HT1080 (cell line): Measurements from ENCODE around the gene CDK7. TPM values are rescaled to one million over a fixed set of nuclear protein-coding genes. Genes with fewer than 3 reads are reported as not detected.

ENCODE experiments used
- DNase-seq: peaks from one replicate; pipeline ENCODE4 v3.0.0-alpha.2; 2015; ENCODE audit warnings: low read depth
- total RNA-seq: library from RNA; depleted of rRNA; stranded (reverse); fragments of >200 nt; shearing (Covaris generic); gene quantifications from 2 replicates; pipeline ENCODE4 v1.2.3, GENCODE V29; 2014; rRNA removed

Gene CDK7
- total RNA-seq, 1 experiment from 2014 or later: 83.2 TPM

- DNase-seq: no peak
Measured at GRCh38 chr5:69292306-69292705, 57.6 kb downstream of the CDK7 start.

DNA sequence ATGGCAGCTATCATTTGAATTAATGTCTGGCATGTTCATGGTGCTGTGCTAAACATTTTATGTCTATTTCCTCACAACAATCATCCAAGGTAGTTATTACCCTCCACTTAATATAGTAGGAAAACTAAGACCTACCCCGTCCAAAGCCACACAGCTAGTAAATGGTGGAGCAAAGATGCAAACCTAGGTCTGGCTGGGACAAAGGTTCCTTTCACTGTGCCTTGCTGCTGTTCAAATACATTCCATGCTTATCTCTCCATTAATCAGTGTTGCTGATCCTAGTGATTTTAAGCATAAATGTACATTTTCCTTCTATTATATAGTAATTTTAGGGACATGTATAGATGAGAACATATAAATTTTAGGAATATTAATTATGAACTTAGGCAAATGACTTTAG is 59.2 kb downstream of the CDK7 start:
- DNase-seq: no peak

DNA sequence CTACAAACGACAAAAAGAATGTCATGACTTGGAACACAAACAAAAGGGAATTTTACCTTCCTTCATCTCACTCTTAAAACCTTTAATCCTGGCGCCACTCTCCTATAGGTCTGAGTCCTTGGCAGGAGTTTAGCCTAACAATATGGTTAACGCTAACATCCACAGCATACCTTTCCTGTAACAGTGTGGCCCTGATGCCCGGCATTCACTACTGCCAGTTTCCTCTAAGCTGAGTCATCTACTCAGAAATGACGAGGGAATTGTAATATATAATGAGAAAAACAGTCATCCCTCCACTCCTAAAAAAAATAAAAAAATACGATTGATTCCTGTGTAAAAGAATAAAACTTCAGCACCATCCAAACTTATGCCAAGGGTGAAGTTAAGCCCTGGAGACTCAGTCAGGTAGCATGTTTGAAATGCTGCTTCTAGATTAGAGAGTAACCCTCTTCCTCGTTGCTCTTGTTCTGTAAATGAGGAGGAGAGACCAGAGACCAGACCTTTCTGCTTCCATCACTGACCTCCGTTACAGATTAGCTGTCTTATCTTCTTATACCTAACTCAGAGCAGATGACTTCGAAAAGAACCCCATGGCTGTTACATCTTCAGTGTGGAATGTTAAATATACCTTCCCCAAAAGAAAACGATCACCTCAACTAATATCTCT is 60.5 kb downstream of the CDK7 start:
- DNase-seq: peak; percentile 78

GRCh38 chr5:69299625-69300024 is 64.9 kb downstream of the CDK7 start:
- DNase-seq: no peak

DNA sequence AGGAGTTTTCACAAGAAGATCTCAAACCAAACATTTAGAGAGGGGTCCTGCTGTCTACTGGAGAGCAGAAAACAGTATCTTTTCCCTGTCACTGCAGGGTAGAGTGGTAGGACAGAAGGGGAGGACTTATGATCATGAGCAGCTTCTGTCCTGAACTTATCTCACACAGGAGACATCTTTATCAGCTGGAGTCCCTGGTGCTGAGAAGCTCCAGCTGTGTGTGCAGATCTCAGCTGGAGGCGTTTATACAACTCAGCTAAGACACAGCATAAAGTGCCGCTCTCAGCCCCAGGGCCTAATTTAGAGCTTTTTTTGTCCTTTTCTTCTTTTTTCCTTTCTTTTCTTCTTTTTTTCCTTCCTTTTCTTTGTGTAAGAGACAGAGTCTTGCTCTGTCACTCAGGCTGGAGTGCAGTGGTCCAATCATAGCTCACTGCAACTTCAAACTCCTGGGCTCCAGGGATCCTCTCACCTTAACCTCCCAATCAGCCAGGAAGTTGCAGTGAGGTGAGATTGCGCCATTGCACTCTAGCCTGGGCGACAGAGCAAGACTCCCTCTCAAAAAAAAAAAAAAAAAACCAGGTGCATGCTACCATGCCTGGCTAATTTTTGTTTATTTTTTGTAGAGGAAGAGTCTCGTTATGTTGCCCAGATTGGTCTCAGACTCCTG is 66.0 kb downstream of the CDK7 start:
- no peak for DNase-seq

- no peak for DNase-seq
Measured at GRCh38 chr5:69305512-69305911, 70.8 kb downstream of the CDK7 start.

GRCh38 chr5:69308046-69308553 is 73.4 kb downstream of the CDK7 start:
- no peak for DNase-seq

GRCh38 chr5:69309380-69309779 is 74.7 kb downstream of the CDK7 start:
- DNase-seq: no peak

GRCh38 chr5:69312459-69313160 is 77.9 kb downstream of the CDK7 start:
- no peak for DNase-seq

GRCh38 chr5:69313428-69313827 is 78.7 kb downstream of the CDK7 start:
- no peak for DNase-seq

- DNase-seq: no peak
Measured at GRCh38 chr5:69315972-69316371, 81.3 kb downstream of the CDK7 start.

DNA sequence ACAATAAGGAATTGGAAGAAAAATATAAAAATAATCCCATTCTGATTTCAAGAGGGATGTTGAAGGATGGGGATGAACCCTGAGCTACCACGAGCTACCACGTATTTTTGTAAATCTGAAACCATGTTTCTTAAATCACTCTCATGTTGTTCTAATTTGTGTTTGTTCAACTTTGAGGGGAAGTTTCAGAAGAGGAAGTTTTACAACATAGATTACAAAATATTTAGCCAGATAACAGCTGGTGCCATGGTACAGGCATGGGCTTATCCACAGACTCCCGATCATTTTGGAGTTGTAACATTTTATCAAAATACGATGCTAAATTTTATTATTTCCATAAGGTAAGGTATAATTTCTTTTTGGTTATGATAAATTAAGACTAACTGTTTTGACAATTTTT is 82.7 kb downstream of the CDK7 start:
- DNase-seq: no peak

- no peak for DNase-seq
Measured at GRCh38 chr5:69326365-69326764, 91.7 kb downstream of the CDK7 start.

Other genes with a start within 250 kb of the CDK7 start
- 80.3 and 85.9 TPM in 2 replicates for gene SLC30A5, start 140.9 kb upstream of the CDK7 start, total RNA-seq
- 452 and 478 TPM in 2 replicates for gene CCNB1, start 67.7 kb upstream of the CDK7 start, total RNA-seq
- gene CENPH, start 45.3 kb upstream of the CDK7 start, total RNA-seq: 43.9 and 50.4 TPM in 2 replicates
- gene CCDC125, start 97.9 kb downstream of the CDK7 start, total RNA-seq: 1.7 and 2.1 TPM in 2 replicates
- 56.3 and 56.6 TPM in 2 replicates for gene AK6, start 134.6 kb downstream of the CDK7 start, total RNA-seq
- 144 and 189 TPM in 2 replicates for gene TAF9, start 134.6 kb downstream of the CDK7 start, total RNA-seq
- gene RAD17, start 134.9 kb downstream of the CDK7 start, total RNA-seq: 17.9 and 19.8 TPM in 2 replicates
- gene MARVELD2, start 180.2 kb downstream of the CDK7 start, total RNA-seq: 0.17 and 0.23 TPM in 2 replicates